Endothelial cell of umbilical vein (primary cell): ENCODE data around the gene PSORS1C1. TPM values are rescaled to one million over a fixed set of nuclear protein-coding genes. Genes with fewer than 3 reads are reported as not detected.
A peak's percentile ranks its signal among the peaks of the same experiment; 100 is the strongest.

ENCODE experiments used
- BruUV-seq: library from RNA; stranded (reverse); fragments of 400-500 nt; replicated peaks from 2 replicates; lab custom pipeline; 2021; lab: Mats Ljungman, UMichigan
- CTCF ChIA-PET: fragments of 300-600, 350-600 bp; sonication (Branson Sonifier 250); formaldehyde crosslinking; loops from one replicate; lab custom pipeline; 2021; ENCODE audit warnings: antibody characterized with exemption, inconsistent platforms; lab: Charles Lee
- POLR2A ChIA-PET: fragments of 300-600, 350-600 bp; sonication (Branson Sonifier 250); formaldehyde crosslinking; loops from one replicate; lab custom pipeline; 2021; ENCODE audit warnings: antibody characterized with exemption, inconsistent platforms; lab: Charles Lee
- DNase-seq: peaks from one replicate; pipeline ENCODE4 v3.0.0-alpha.2; 2011; ENCODE audit warnings: low read depth, low spot score
- FAIRE-seq: peaks from 2 replicates; lab custom pipeline; 2011; peaks lifted over from hg19 to GRCh38; lab: Jason Lieb, UNC
- H2AFZ ChIP-seq: 2 replicates; pipeline ENCODE4 v1.6.0; 2012; ENCODE audit warnings: low read depth, low read length, control low read depth, inconsistent platforms
- H3K27ac ChIP-seq: 2 replicates; pipeline ENCODE4 v1.5.1; 2011; ENCODE audit warnings: low read depth, mild to moderate bottlenecking, control low read depth, low read length, moderate library complexity; ENCODE audit not compliant: insufficient read depth
- H3K27me3 ChIP-seq, 2 experiments: 2 replicates each; pipeline versions ENCODE4 v1.6.0 to v1.6.1; 2011; ENCODE audit warnings: low read length in 2 of 2, mixed read lengths in 1 of 2; ENCODE audit not compliant: control insufficient read depth in 2 of 2, insufficient read depth in 2 of 2
- H3K36me3 ChIP-seq, 2 experiments: 2 replicates in 1 of 2; 3 replicates in 1 of 2; pipeline ENCODE4 v1.5.1; 2011; ENCODE audit warnings: low read length in 2 of 2, mild to moderate bottlenecking in 1 of 2, moderate library complexity in 1 of 2; ENCODE audit not compliant: control insufficient read depth in 2 of 2, insufficient read depth in 2 of 2; ENCODE audit errors: extremely low read depth in 1 of 2
- H3K4me1 ChIP-seq: 3 replicates; pipeline ENCODE4 v1.5.1; 2011; ENCODE audit warnings: mild to moderate bottlenecking, low read length; ENCODE audit not compliant: control insufficient read depth, insufficient read depth; ENCODE audit errors: extremely low read depth
- H3K4me2 ChIP-seq: 2 replicates; pipeline ENCODE4 v1.6.1; 2011; ENCODE audit warnings: low read length, control low read depth, mixed read lengths; ENCODE audit not compliant: insufficient read depth
- H3K4me3 ChIP-seq, 3 experiments: fragments of 200-600 bp in 1 of 3; sonication (generic), shearing (Covaris generic) in 1 of 3; replicated peaks in 1 of 3; 2 replicates each; pipeline ENCODE4 v1.5.1; 2011 to 2016; ENCODE audit warnings: control low read depth in 3 of 3, low read length in 3 of 3, mild to moderate bottlenecking in 2 of 3, inconsistent platforms in 1 of 3, low read depth in 1 of 3, moderate library complexity in 1 of 3; ENCODE audit not compliant: insufficient read depth in 1 of 3
- H3K79me2 ChIP-seq: 2 replicates; pipeline ENCODE4 v1.6.0; 2012; ENCODE audit warnings: low read length, inconsistent platforms; ENCODE audit not compliant: control insufficient read depth, insufficient read depth
- H3K9ac ChIP-seq: replicated peaks from 2 replicates; pipeline ENCODE3; 2011; ENCODE audit warnings: low read length, control low read depth; ENCODE audit not compliant: insufficient read depth; ENCODE audit errors: extremely low read depth
- H3K9me1 ChIP-seq: replicated peaks from 3 replicates; pipeline ENCODE4 v1.6.0; 2011; ENCODE audit warnings: mild to moderate bottlenecking, low read length; ENCODE audit not compliant: control insufficient read depth, insufficient read depth; ENCODE audit errors: extremely low read depth
- H3K9me3 ChIP-seq: replicated peaks from 2 replicates; pipeline ENCODE4 v1.5.1; 2012; ENCODE audit warnings: low read length, inconsistent platforms; ENCODE audit not compliant: control insufficient read depth, insufficient read depth
- H4K20me1 ChIP-seq: replicated peaks from 2 replicates; pipeline ENCODE3; 2011; ENCODE audit warnings: mild to moderate bottlenecking, low read length; ENCODE audit not compliant: control insufficient read depth, insufficient read depth; ENCODE audit errors: extremely low read depth
- EZH2 ChIP-seq: IDR thresholded peaks from 2 replicates; pipeline ENCODE4 v1.6.1; 2012; ENCODE audit warnings: borderline replicate concordance, low read depth, mild to moderate bottlenecking, moderate library complexity, low read length, inconsistent platforms; ENCODE audit not compliant: severe bottlenecking
- FOS ChIP-seq: IDR thresholded peaks from 2 replicates; pipeline ENCODE4 v1.6.1; 2011; ENCODE audit warnings: mild to moderate bottlenecking, low read length, moderate library complexity, borderline replicate concordance; ENCODE audit not compliant: insufficient read depth
- GATA2 ChIP-seq: IDR thresholded peaks from 2 replicates; pipeline ENCODE4 v1.7.0; 2011; ENCODE audit warnings: low read depth, mild to moderate bottlenecking, moderate library complexity, mixed read lengths, low read length; ENCODE audit not compliant: insufficient read length, insufficient read depth
- JUN ChIP-seq: IDR thresholded peaks from 2 replicates; pipeline ENCODE4 v1.6.1; 2011; ENCODE audit warnings: borderline replicate concordance, low read depth; ENCODE audit not compliant: insufficient read length, insufficient read depth
- MYC ChIP-seq: IDR thresholded peaks from one replicate; pipeline ENCODE4 v1.6.1; 2011; ENCODE audit warnings: mild to moderate bottlenecking, low read depth, low read length
- POLR2A ChIP-seq: IDR thresholded peaks from 2 replicates; pipeline ENCODE4 v1.6.1; 2012; ENCODE audit warnings: low read depth, mild to moderate bottlenecking, control low read depth, low read length
- POLR2AphosphoS5 ChIP-seq: IDR thresholded peaks from 2 replicates; pipeline ENCODE4 v1.6.1; 2012; ENCODE audit warnings: low read depth, mild to moderate bottlenecking, control low read depth, low read length, moderate library complexity; ENCODE audit not compliant: insufficient read depth
- dilution Hi-C: fragments of 300-500 bp; cut with MboI; formaldehyde crosslinking; loops from one replicate; pipeline ENCODE4 v1.15.0; 2019; ENCODE audit warnings: low sequenced_read_pairs; ENCODE audit not compliant: extremely low pct_ligation_motif_present
- intact Hi-C: fragments of 100-400 bp; cut with micrococcal nuclease; formaldehyde crosslinking; loops from one replicate; pipeline ENCODE4 v1.10.0; 2022
- polyA plus RNA-seq, 4 experiments: library from polyadenylated mRNA; depleted of rRNA in 3 of 4; stranded (reverse) in 3 of 4; unstranded in 1 of 4; fragments of >200 nt; gene quantifications; 2 replicates each; pipeline versions ENCODE4 v1.2.1 to v1.2.3, GENCODE V29; 2011 to 2012; ENCODE audit warnings: missing spikeins in 1 of 4
- total RNA-seq: library from RNA; stranded (reverse); gene quantifications from 2 replicates; pipeline ENCODE4 v1.2.3, GENCODE V29; 2021
- TF ChIP-seq, protein P1 (sequence below), 2 donors: IDR thresholded peaks; 1 replicate in 1 of 2; 2 replicates in 1 of 2; pipeline ENCODE4 v1.5.1; 2011; ENCODE audit warnings: low read length in 2 of 2, mild to moderate bottlenecking in 2 of 2, moderate library complexity in 2 of 2, control low read depth in 1 of 2, inconsistent platforms in 1 of 2, low read depth in 1 of 2; ENCODE audit not compliant: insufficient read depth in 1 of 2; ENCODE audit errors: extremely low read depth in 1 of 2
- TF ChIP-seq, protein P2 (sequence below): IDR thresholded peaks from 2 replicates; pipeline ENCODE4 v1.6.1; 2011; ENCODE audit not compliant: insufficient read depth, insufficient read length

Gene PSORS1C1
- total and polyA plus RNA-seq, 2 donors (not counting 3 experiments of a cell fraction or from before 2014, with no cell fraction given), result 1.1 to 13.2 TPM

DNA sequence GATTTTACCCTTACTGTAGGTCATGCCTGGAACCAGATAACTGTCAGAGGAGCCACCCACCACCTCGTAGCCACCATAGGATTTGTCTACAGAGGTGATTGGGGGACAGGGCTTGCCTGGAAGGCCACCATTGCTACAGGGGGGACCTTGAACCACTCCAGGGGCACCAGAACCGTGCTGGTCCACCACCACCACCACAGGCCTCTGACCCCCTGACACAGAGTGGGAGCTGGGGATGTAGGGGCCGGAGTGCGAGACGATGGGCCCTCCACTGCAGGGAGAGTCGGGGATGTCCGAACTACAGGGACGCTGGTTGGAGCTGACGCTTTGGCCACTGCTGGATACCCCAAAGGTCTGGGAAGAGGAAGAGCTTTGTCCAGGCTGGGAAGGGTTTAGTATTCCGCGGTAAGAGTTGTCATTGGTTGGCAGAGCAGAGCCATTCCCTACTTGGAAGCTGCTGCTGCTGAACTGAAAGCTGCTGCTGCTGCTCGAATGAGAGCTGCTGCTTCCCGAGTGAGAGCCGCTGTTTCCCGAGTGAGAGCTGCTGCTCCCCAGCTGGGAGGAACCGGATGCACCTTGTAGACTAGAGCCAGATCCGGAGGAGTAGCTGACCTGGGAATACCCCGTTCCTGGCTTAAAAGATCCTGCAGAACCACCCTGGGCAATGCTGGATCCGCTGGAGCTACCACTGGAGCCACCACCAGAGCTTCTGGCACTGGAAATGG, 2.2 kb downstream of the PSORS1C1 start:
- CTCF ChIA-PET, result interaction anchor here (0.7 to 8.2 kb wide), 8 partner anchors 11 to 295 kb away, joined by 3 to 102 read pairs (median 14); no protein-coding TSS in a partner anchor

More for the DNA sequence above, 2.2 kb downstream of the PSORS1C1 start:
- DNase-seq (peak; percentile 23), FAIRE-seq (no peak)
- Histone ChIP-seq H4K20me1 (no peaks in the 10 kb centered on the region), H3K4me1 (peaks cover 21% of the 10 kb centered on the region), H3K79me2 (no peaks in the 10 kb centered on the region), H3K27me3 (no peaks in the 10 kb centered on the region), H3K9ac (no peak overlapping the region), H3K4me3 (no peak overlapping the region), H3K36me3 (no peaks in the 10 kb centered on the region), H3K9me1 (no peaks in the 10 kb centered on the region), H3K9me3 (no peaks in the 10 kb centered on the region), H3K27ac (no peak overlapping the region), H3K4me2 (no peak overlapping the region), H2AFZ (no peak overlapping the region)
- intact Hi-C loops, result no loop called here
- POLR2A ChIA-PET, result interaction anchor here (1.3 kb wide), 1 partner anchor 30 kb away, joined by 3 read pairs; no protein-coding TSS in a partner anchor
- dilution Hi-C loops, result no loop called here
- BruUV-seq, result no TSS peak
- TF ChIP-seq MYC, result no peak
- TF ChIP-seq, protein P1, sequence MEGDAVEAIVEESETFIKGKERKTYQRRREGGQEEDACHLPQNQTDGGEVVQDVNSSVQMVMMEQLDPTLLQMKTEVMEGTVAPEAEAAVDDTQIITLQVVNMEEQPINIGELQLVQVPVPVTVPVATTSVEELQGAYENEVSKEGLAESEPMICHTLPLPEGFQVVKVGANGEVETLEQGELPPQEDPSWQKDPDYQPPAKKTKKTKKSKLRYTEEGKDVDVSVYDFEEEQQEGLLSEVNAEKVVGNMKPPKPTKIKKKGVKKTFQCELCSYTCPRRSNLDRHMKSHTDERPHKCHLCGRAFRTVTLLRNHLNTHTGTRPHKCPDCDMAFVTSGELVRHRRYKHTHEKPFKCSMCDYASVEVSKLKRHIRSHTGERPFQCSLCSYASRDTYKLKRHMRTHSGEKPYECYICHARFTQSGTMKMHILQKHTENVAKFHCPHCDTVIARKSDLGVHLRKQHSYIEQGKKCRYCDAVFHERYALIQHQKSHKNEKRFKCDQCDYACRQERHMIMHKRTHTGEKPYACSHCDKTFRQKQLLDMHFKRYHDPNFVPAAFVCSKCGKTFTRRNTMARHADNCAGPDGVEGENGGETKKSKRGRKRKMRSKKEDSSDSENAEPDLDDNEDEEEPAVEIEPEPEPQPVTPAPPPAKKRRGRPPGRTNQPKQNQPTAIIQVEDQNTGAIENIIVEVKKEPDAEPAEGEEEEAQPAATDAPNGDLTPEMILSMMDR (IDR thresholded peaks at IDR 0.05; ENCODE audit: extremely low read depth in 1 of 2, insufficient read depth in 1 of 2, low read depth in 1 of 2, low read length in 2 of 2), result no peak
- TF ChIP-seq EZH2, result no peak
- no peak for TF ChIP-seq POLR2A
- no peak for TF ChIP-seq FOS
- TF ChIP-seq, protein P2, sequence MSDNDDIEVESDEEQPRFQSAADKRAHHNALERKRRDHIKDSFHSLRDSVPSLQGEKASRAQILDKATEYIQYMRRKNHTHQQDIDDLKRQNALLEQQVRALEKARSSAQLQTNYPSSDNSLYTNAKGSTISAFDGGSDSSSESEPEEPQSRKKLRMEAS, result no peak
- no peak for TF ChIP-seq GATA2
- no peak for TF ChIP-seq POLR2AphosphoS5
- no peak for TF ChIP-seq JUN
